WTC11 (cell line): ENCODE data around the gene ADGRE1. TPM values are rescaled to one million over a fixed set of nuclear protein-coding genes. Genes with fewer than 3 reads are reported as not detected.

Experiments used
- ATAC-seq: fragments of 200-7000 bp; cut with Tn5 transposase; 2 replicates; pipeline ENCODE4 v1.10.0; 2021; ENCODE audit warnings: mild to moderate bottlenecking, moderate library complexity
- CTCF ChIA-PET: fragments of 300-600 bp; sonication (Branson Sonifier 250); formaldehyde crosslinking; loops from one replicate; lab custom pipeline; 2021; ENCODE audit warnings: antibody characterized with exemption; lab: Charles Lee
- POLR2A ChIA-PET: fragments of 350-600 bp; sonication (Branson Sonifier 250); formaldehyde crosslinking; loops from one replicate; lab custom pipeline; 2021; ENCODE audit warnings: antibody characterized with exemption; lab: Charles Lee
- DNase-seq: peaks from one replicate; pipeline ENCODE4 v3.0.0; 2021; ENCODE audit warnings: low spot score
- H3K27ac Mint-ChIP-seq: 2 replicates; pipeline ENCODE4 v1.8.0; 2021; ENCODE audit warnings: mixed read lengths
- H3K27me3 Mint-ChIP-seq: 2 replicates; pipeline ENCODE4 v1.8.0; 2021; ENCODE audit warnings: low read depth, mild to moderate bottlenecking, moderate library complexity, mixed read lengths
- H3K36me3 Mint-ChIP-seq: 2 replicates; pipeline ENCODE4 v1.8.0; 2021; ENCODE audit warnings: mixed read lengths
- H3K4me1 Mint-ChIP-seq: 2 replicates; pipeline ENCODE4 v1.8.0; 2022; ENCODE audit warnings: mixed read lengths
- H3K4me3 Mint-ChIP-seq: 2 replicates; pipeline ENCODE4 v1.8.0; 2021; ENCODE audit warnings: mild to moderate bottlenecking, moderate library complexity, mixed read lengths
- H3K9me3 Mint-ChIP-seq: 2 replicates; pipeline ENCODE4 v1.8.0; 2021; ENCODE audit warnings: mixed read lengths
- CREM ChIP-seq: sonication (generic); formaldehyde crosslinking; IDR thresholded peaks from 2 replicates; pipeline ENCODE4 v1.8.1; 2022; ENCODE audit warnings: mild to moderate bottlenecking, missing genetic modification reagents, moderate library complexity
- EMX1 ChIP-seq: fragments of 250-450 bp; sonication (Bioruptor Pico); IDR thresholded peaks from 2 replicates; pipeline ENCODE4 v1.8.0; 2021; ENCODE audit warnings: mild to moderate bottlenecking
- HMGA2 ChIP-seq: fragments of 250-450 bp; sonication (Bioruptor Pico); IDR thresholded peaks from 2 replicates; pipeline ENCODE4 v1.4.0; 2021; ENCODE audit warnings: mild to moderate bottlenecking, moderate library complexity
- NFATC4 ChIP-seq: fragments of 250-450 bp; sonication (Bioruptor Pico); IDR thresholded peaks from 2 replicates; pipeline ENCODE4 v1.9.0; 2021; ENCODE audit warnings: mild to moderate bottlenecking
- NFE2L1 ChIP-seq: sonication (generic); formaldehyde crosslinking; IDR thresholded peaks from 2 replicates; pipeline ENCODE4 v1.8.1; 2023; ENCODE audit warnings: missing genetic modification reagents
- RORB ChIP-seq: fragments of 250-450 bp; sonication (Bioruptor Pico); IDR thresholded peaks from 2 replicates; pipeline ENCODE4 v1.9.0; 2021; ENCODE audit warnings: mild to moderate bottlenecking
- SP1 ChIP-seq: sonication (generic); formaldehyde crosslinking; conservative IDR thresholded peaks from 2 replicates; pipeline ENCODE4 v1.8.1; 2022; ENCODE audit warnings: missing genetic modification reagents
- total RNA-seq: library from RNA; stranded (reverse); gene quantifications from 3 replicates; pipeline ENCODE4 v1.2.3, GENCODE V29; 2021
- TF ChIP-seq, protein P1 (sequence below): fragments of 250-450 bp; sonication (Bioruptor Pico); IDR thresholded peaks from 2 replicates; pipeline ENCODE4 v1.9.0; 2021; ENCODE audit warnings: mild to moderate bottlenecking, borderline replicate concordance
- TF ChIP-seq, protein P2 (sequence below): sonication (generic); formaldehyde crosslinking; IDR thresholded peaks from 2 replicates; pipeline ENCODE4 v1.8.0; 2022; ENCODE audit warnings: mild to moderate bottlenecking, missing genetic modification reagents
- TF ChIP-seq, protein P3 (sequence below): sonication (generic); formaldehyde crosslinking; IDR thresholded peaks from 2 replicates; pipeline ENCODE4 v1.8.1; 2023; ENCODE audit warnings: mild to moderate bottlenecking, missing genetic modification reagents, moderate library complexity
- TF ChIP-seq, protein P4 (sequence below): sonication (generic); formaldehyde crosslinking; IDR thresholded peaks from 2 replicates; pipeline ENCODE4 v1.8.1; 2022; ENCODE audit warnings: mild to moderate bottlenecking, missing genetic modification reagents, moderate library complexity, borderline replicate concordance
- TF ChIP-seq, protein P5 (sequence below): fragments of 250-450 bp; sonication (Bioruptor Pico); IDR thresholded peaks from 2 replicates; pipeline ENCODE4 v1.8.0; 2021; ENCODE audit warnings: mild to moderate bottlenecking
- TF ChIP-seq, protein P6 (sequence below): sonication (generic); formaldehyde crosslinking; IDR thresholded peaks from 2 replicates; pipeline ENCODE4 v1.8.0; 2022; ENCODE audit warnings: mild to moderate bottlenecking, missing genetic modification reagents
- TF ChIP-seq, protein P7 (sequence below): fragments of 250-450 bp; sonication (Bioruptor Pico); IDR thresholded peaks from 2 replicates; pipeline ENCODE4 v1.9.0; 2021; ENCODE audit warnings: mild to moderate bottlenecking
- TF ChIP-seq, protein P8 (sequence below): sonication (generic); formaldehyde crosslinking; IDR thresholded peaks from 2 replicates; pipeline ENCODE4 v1.8.1; 2023; ENCODE audit warnings: mild to moderate bottlenecking, missing genetic modification reagents
- TF ChIP-seq, protein P9 (sequence below): sonication (generic); formaldehyde crosslinking; IDR thresholded peaks from 2 replicates; pipeline ENCODE4 v1.8.1; 2023; ENCODE audit warnings: mild to moderate bottlenecking, missing genetic modification reagents, moderate library complexity
- TF ChIP-seq, protein P10 (sequence below): sonication (generic); formaldehyde crosslinking; IDR thresholded peaks from 2 replicates; pipeline ENCODE4 v1.8.1; 2022; ENCODE audit warnings: mild to moderate bottlenecking, moderate library complexity, missing genetic modification reagents

Gene ADGRE1
- total RNA-seq, 1 experiment from 2014 or later, result not detected

DNA sequence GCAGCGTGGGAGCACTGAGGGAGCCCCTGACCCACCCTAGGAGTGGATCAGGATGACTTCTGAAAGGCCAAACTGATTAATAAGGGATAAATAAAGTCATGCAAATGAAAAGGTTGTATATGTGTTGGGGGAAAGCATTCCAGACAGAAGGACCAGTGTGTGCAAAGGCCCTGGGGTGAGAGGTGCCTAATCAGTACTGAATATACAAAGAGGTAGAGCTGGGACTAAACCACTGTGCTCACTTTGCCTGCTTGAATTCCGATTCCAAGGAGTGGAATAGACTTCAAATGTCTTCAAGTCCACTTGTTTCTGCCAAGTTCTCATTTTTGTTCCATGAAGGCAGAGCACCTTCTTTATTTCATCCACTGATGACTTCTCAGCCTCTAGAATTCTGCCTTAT, 32.6 kb upstream of the ADGRE1 start (continued):
- TF ChIP-seq, protein P1, sequence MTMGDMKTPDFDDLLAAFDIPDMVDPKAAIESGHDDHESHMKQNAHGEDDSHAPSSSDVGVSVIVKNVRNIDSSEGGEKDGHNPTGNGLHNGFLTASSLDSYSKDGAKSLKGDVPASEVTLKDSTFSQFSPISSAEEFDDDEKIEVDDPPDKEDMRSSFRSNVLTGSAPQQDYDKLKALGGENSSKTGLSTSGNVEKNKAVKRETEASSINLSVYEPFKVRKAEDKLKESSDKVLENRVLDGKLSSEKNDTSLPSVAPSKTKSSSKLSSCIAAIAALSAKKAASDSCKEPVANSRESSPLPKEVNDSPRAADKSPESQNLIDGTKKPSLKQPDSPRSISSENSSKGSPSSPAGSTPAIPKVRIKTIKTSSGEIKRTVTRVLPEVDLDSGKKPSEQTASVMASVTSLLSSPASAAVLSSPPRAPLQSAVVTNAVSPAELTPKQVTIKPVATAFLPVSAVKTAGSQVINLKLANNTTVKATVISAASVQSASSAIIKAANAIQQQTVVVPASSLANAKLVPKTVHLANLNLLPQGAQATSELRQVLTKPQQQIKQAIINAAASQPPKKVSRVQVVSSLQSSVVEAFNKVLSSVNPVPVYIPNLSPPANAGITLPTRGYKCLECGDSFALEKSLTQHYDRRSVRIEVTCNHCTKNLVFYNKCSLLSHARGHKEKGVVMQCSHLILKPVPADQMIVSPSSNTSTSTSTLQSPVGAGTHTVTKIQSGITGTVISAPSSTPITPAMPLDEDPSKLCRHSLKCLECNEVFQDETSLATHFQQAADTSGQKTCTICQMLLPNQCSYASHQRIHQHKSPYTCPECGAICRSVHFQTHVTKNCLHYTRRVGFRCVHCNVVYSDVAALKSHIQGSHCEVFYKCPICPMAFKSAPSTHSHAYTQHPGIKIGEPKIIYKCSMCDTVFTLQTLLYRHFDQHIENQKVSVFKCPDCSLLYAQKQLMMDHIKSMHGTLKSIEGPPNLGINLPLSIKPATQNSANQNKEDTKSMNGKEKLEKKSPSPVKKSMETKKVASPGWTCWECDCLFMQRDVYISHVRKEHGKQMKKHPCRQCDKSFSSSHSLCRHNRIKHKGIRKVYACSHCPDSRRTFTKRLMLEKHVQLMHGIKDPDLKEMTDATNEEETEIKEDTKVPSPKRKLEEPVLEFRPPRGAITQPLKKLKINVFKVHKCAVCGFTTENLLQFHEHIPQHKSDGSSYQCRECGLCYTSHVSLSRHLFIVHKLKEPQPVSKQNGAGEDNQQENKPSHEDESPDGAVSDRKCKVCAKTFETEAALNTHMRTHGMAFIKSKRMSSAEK, result no peak
- no peak for TF ChIP-seq RORB (CRISPR knock-in tag)

DNA sequence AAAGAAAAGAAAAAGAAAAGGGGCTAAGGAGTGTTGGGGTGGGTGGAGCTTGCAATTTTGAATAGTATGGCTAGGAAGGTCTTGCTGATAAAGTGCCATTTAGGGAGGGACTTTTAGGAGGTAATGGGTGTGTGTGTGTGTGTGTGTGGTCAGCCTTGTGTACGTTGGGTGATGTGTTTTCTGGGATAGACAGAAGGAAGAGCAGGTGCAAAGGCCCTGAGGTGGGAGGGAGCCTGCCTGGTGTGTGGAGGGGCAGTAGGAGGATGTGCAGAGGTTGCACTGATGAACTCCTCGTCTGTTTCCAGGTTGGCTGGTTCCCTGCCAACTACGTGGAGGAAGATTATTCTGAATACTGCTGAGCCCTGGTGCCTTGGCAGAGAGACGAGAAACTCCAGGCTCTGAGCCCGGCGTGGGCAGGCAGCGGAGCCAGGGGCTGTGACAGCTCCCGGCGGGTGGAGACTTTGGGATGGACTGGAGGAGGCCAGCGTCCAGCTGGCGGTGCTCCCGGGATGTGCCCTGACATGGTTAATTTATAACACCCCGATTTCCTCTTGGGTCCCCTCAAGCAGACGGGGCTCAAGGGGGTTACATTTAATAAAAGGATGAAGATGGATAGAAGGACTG, 30.5 kb upstream of the ADGRE1 start:
- Mint-ChIP-seq H3K36me3 (peaks cover 15% of the 10 kb centered on the region), H3K9me3 (peaks cover 27% of the 10 kb centered on the region), H3K27ac (no peak overlapping the region), H3K4me1 (no peaks in the 10 kb centered on the region), H3K4me3 (no peak overlapping the region), H3K27me3 (peaks cover 7% of the 10 kb centered on the region; the same call in 1 of the 2 replicates)
- TF ChIP-seq, protein P2, sequence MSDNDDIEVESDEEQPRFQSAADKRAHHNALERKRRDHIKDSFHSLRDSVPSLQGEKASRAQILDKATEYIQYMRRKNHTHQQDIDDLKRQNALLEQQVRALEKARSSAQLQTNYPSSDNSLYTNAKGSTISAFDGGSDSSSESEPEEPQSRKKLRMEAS (CRISPR knock-in tag), result no peak
- TF ChIP-seq, protein P3, sequence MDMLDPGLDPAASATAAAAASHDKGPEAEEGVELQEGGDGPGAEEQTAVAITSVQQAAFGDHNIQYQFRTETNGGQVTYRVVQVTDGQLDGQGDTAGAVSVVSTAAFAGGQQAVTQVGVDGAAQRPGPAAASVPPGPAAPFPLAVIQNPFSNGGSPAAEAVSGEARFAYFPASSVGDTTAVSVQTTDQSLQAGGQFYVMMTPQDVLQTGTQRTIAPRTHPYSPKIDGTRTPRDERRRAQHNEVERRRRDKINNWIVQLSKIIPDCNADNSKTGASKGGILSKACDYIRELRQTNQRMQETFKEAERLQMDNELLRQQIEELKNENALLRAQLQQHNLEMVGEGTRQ (CRISPR knock-in tag), result no peak
- TF ChIP-seq EMX1 (no peak), CREM (CRISPR knock-in tag) (no peak), NFE2L1 (no peak), SP1 (CRISPR knock-in tag) (no peak), NFATC4 (CRISPR knock-in tag) (no peak), HMGA2 (CRISPR knock-in tag) (no peak)
- TF ChIP-seq, protein P4, sequence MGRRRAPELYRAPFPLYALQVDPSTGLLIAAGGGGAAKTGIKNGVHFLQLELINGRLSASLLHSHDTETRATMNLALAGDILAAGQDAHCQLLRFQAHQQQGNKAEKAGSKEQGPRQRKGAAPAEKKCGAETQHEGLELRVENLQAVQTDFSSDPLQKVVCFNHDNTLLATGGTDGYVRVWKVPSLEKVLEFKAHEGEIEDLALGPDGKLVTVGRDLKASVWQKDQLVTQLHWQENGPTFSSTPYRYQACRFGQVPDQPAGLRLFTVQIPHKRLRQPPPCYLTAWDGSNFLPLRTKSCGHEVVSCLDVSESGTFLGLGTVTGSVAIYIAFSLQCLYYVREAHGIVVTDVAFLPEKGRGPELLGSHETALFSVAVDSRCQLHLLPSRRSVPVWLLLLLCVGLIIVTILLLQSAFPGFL (CRISPR knock-in tag), result no peak
- TF ChIP-seq, protein P5, sequence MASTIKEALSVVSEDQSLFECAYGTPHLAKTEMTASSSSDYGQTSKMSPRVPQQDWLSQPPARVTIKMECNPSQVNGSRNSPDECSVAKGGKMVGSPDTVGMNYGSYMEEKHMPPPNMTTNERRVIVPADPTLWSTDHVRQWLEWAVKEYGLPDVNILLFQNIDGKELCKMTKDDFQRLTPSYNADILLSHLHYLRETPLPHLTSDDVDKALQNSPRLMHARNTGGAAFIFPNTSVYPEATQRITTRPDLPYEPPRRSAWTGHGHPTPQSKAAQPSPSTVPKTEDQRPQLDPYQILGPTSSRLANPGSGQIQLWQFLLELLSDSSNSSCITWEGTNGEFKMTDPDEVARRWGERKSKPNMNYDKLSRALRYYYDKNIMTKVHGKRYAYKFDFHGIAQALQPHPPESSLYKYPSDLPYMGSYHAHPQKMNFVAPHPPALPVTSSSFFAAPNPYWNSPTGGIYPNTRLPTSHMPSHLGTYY, result no peak
- TF ChIP-seq, protein P6, sequence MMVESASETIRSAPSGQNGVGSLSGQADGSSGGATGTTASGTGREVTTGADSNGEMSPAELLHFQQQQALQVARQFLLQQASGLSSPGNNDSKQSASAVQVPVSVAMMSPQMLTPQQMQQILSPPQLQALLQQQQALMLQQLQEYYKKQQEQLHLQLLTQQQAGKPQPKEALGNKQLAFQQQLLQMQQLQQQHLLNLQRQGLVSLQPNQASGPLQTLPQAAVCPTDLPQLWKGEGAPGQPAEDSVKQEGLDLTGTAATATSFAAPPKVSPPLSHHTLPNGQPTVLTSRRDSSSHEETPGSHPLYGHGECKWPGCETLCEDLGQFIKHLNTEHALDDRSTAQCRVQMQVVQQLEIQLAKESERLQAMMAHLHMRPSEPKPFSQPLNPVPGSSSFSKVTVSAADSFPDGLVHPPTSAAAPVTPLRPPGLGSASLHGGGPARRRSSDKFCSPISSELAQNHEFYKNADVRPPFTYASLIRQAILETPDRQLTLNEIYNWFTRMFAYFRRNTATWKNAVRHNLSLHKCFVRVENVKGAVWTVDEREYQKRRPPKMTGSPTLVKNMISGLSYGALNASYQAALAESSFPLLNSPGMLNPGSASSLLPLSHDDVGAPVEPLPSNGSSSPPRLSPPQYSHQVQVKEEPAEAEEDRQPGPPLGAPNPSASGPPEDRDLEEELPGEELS, result no peak
- TF ChIP-seq, protein P7, sequence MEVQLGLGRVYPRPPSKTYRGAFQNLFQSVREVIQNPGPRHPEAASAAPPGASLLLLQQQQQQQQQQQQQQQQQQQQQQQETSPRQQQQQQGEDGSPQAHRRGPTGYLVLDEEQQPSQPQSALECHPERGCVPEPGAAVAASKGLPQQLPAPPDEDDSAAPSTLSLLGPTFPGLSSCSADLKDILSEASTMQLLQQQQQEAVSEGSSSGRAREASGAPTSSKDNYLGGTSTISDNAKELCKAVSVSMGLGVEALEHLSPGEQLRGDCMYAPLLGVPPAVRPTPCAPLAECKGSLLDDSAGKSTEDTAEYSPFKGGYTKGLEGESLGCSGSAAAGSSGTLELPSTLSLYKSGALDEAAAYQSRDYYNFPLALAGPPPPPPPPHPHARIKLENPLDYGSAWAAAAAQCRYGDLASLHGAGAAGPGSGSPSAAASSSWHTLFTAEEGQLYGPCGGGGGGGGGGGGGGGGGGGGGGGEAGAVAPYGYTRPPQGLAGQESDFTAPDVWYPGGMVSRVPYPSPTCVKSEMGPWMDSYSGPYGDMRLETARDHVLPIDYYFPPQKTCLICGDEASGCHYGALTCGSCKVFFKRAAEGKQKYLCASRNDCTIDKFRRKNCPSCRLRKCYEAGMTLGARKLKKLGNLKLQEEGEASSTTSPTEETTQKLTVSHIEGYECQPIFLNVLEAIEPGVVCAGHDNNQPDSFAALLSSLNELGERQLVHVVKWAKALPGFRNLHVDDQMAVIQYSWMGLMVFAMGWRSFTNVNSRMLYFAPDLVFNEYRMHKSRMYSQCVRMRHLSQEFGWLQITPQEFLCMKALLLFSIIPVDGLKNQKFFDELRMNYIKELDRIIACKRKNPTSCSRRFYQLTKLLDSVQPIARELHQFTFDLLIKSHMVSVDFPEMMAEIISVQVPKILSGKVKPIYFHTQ, result no peak
- TF ChIP-seq, protein P8, sequence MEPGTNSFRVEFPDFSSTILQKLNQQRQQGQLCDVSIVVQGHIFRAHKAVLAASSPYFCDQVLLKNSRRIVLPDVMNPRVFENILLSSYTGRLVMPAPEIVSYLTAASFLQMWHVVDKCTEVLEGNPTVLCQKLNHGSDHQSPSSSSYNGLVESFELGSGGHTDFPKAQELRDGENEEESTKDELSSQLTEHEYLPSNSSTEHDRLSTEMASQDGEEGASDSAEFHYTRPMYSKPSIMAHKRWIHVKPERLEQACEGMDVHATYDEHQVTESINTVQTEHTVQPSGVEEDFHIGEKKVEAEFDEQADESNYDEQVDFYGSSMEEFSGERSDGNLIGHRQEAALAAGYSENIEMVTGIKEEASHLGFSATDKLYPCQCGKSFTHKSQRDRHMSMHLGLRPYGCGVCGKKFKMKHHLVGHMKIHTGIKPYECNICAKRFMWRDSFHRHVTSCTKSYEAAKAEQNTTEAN (CRISPR knock-in tag), result no peak
- TF ChIP-seq, protein P9, sequence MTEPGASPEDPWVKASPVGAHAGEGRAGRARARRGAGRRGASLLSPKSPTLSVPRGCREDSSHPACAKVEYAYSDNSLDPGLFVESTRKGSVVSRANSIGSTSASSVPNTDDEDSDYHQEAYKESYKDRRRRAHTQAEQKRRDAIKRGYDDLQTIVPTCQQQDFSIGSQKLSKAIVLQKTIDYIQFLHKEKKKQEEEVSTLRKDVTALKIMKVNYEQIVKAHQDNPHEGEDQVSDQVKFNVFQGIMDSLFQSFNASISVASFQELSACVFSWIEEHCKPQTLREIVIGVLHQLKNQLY, result no peak
- TF ChIP-seq, protein P10, sequence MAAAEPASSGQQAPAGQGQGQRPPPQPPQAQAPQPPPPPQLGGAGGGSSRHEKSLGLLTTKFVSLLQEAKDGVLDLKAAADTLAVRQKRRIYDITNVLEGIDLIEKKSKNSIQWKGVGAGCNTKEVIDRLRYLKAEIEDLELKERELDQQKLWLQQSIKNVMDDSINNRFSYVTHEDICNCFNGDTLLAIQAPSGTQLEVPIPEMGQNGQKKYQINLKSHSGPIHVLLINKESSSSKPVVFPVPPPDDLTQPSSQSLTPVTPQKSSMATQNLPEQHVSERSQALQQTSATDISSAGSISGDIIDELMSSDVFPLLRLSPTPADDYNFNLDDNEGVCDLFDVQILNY (CRISPR knock-in tag), result no peak
- DNase-seq, result no peak
- CTCF ChIA-PET, result no interaction called here
- POLR2A ChIA-PET, result interaction anchor here (0.6 kb wide), 1 partner anchor 73 kb away, joined by 7 read pairs; no protein-coding TSS in a partner anchor
- ATAC-seq, result no peak
